ENCODE measurements around the gene CCNT2.
"Not testable (repeated sequence)": the region's sequence is repeated elsewhere in the genome, so short reads cannot be mapped to it uniquely, and the experiment has no call there.

The CCNT2 gene

GRCh38 chr2:134976074-134976702 lies 57.6 kb downstream of the CCNT2 start:
- no peak for TF ChIP-seq OSR1 (CRISPR knock-in tag; IDR thresholded peaks at IDR 0.05)
- TF ChIP-seq GLIS3 (CRISPR knock-in tag; IDR thresholded peaks at IDR 0.05): no peak
- TF ChIP-seq ZFP30 (CRISPR knock-in tag; IDR thresholded peaks at IDR 0.05): no peak
- no peak for TF ChIP-seq BACH2 (CRISPR knock-in tag; IDR thresholded peaks at IDR 0.05; ENCODE audit: borderline replicate concordance)
- TF ChIP-seq SNAI2 (CRISPR knock-in tag; IDR thresholded peaks at IDR 0.05): no peak
- TF ChIP-seq POU6F1 (CRISPR knock-in tag; IDR thresholded peaks at IDR 0.05; ENCODE audit: borderline replicate concordance, low read depth): no peak
- TF ChIP-seq, protein P1, sequence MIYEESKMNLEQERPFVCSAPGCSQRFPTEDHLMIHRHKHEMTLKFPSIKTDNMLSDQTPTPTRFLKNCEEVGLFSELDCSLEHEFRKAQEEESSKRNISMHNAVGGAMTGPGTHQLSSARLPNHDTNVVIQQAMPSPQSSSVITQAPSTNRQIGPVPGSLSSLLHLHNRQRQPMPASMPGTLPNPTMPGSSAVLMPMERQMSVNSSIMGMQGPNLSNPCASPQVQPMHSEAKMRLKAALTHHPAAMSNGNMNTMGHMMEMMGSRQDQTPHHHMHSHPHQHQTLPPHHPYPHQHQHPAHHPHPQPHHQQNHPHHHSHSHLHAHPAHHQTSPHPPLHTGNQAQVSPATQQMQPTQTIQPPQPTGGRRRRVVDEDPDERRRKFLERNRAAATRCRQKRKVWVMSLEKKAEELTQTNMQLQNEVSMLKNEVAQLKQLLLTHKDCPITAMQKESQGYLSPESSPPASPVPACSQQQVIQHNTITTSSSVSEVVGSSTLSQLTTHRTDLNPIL (CRISPR knock-in tag; IDR thresholded peaks at IDR 0.05; ENCODE audit: low read depth): no peak
- TF ChIP-seq PATZ1 (CRISPR knock-in tag; IDR thresholded peaks at IDR 0.05; ENCODE audit: borderline replicate concordance): no peak
- TF ChIP-seq ZC3H10 (CRISPR knock-in tag; IDR thresholded peaks at IDR 0.05): no peak
- no peak for TF ChIP-seq CSDC2 (CRISPR knock-in tag; IDR thresholded peaks at IDR 0.05)
- no peak for TF ChIP-seq PPARA (CRISPR knock-in tag; IDR thresholded peaks at IDR 0.05; ENCODE audit: borderline replicate concordance)
- ATAC-seq: no peak

DNA sequence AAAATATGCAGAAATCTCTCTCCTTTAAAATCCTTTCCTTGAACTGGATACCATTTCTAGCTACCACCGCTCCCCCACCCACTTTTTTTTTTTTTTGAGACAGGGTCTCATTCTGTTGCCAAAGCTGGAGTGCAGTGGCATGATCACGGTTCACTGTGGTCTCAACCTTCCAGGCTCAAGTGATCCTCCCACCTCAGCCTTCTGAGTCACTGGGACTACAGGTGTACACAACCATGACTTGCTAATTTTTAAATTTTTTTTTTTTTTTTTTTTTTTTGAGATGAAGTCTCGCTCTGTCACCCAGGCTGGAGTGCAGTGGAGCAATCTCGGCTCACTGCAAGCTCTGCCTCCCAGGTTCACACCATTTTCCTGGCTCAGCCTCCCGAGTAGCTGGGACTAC lies 58.5 kb downstream of the CCNT2 start:
- ATAC-seq: not testable (repeated sequence)

- no peak for ATAC-seq
- TF ChIP-seq SNAI2 (CRISPR knock-in tag; IDR thresholded peaks at IDR 0.05): no peak
- TF ChIP-seq, protein P1 (CRISPR knock-in tag; IDR thresholded peaks at IDR 0.05; ENCODE audit: low read depth): no peak
- no peak for TF ChIP-seq TCF4 (CRISPR knock-in tag; IDR thresholded peaks at IDR 0.05; ENCODE audit: borderline replicate concordance)
- TF ChIP-seq PPARA (CRISPR knock-in tag; IDR thresholded peaks at IDR 0.05; ENCODE audit: borderline replicate concordance): no peak
- no peak for TF ChIP-seq ZFP30 (CRISPR knock-in tag; IDR thresholded peaks at IDR 0.05)
- TF ChIP-seq ESRRG (CRISPR knock-in tag; IDR thresholded peaks at IDR 0.05): no peak
- TF ChIP-seq GLIS3 (CRISPR knock-in tag; IDR thresholded peaks at IDR 0.05): no peak
- no peak for TF ChIP-seq ISL1 (CRISPR knock-in tag; IDR thresholded peaks at IDR 0.05)
- TF ChIP-seq ZNF70 (CRISPR knock-in tag; IDR thresholded peaks at IDR 0.05): no peak
- no peak for TF ChIP-seq ZNF565 (CRISPR knock-in tag; conservative IDR thresholded peaks at IDR 0.05; ENCODE audit: low read depth)
- TF ChIP-seq BACH2 (CRISPR knock-in tag; IDR thresholded peaks at IDR 0.05; ENCODE audit: borderline replicate concordance): no peak
- TF ChIP-seq, protein P2, sequence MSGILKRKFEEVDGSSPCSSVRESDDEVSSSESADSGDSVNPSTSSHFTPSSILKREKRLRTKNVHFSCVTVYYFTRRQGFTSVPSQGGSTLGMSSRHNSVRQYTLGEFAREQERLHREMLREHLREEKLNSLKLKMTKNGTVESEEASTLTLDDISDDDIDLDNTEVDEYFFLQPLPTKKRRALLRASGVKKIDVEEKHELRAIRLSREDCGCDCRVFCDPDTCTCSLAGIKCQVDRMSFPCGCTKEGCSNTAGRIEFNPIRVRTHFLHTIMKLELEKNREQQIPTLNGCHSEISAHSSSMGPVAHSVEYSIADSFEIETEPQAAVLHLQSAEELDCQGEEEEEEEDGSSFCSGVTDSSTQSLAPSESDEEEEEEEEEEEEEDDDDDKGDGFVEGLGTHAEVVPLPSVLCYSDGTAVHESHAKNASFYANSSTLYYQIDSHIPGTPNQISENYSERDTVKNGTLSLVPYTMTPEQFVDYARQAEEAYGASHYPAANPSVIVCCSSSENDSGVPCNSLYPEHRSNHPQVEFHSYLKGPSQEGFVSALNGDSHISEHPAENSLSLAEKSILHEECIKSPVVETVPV (CRISPR knock-in tag; IDR thresholded peaks at IDR 0.05): no peak
- TF ChIP-seq RARB (CRISPR knock-in tag; IDR thresholded peaks at IDR 0.05): no peak
- TF ChIP-seq TOX (CRISPR knock-in tag; IDR thresholded peaks at IDR 0.05; ENCODE audit: borderline replicate concordance): no peak
- TF ChIP-seq CSDC2 (CRISPR knock-in tag; IDR thresholded peaks at IDR 0.05): no peak
- no peak for TF ChIP-seq ZNF8 (CRISPR knock-in tag; IDR thresholded peaks at IDR 0.05)
- no peak for TF ChIP-seq ARNTL (CRISPR knock-in tag; IDR thresholded peaks at IDR 0.05; ENCODE audit: borderline replicate concordance, low read depth)
Measured at GRCh38 chr2:134979221-134979620, 60.6 kb downstream of the CCNT2 start.

GRCh38 chr2:134980639-134981038 lies 62.0 kb downstream of the CCNT2 start:
- TF ChIP-seq BACH2 (CRISPR knock-in tag; IDR thresholded peaks at IDR 0.05; ENCODE audit: borderline replicate concordance): no peak
- no peak for TF ChIP-seq PATZ1 (CRISPR knock-in tag; IDR thresholded peaks at IDR 0.05; ENCODE audit: borderline replicate concordance)
- TF ChIP-seq ESRRG (CRISPR knock-in tag; IDR thresholded peaks at IDR 0.05): no peak
- ATAC-seq: no peak
